NAMALWA (cell line): ENCODE measurements around the gene LDAH.

Source experiments
- DNase-seq: peaks from one replicate; pipeline ENCODE4 v3.0.0-alpha.2; 2015; ENCODE audit warnings: low spot score

The LDAH gene

GRCh38 chr2:20781656-20782265 lies 41.1 kb downstream of the LDAH start:
- peak; percentile 59 for DNase-seq

- DNase-seq = no peak
Observed at GRCh38 chr2:20771299-20771698, 51.6 kb downstream of the LDAH start.

- no peak for DNase-seq
Observed at GRCh38 chr2:20766798-20767644, 55.9 kb downstream of the LDAH start.

GRCh38 chr2:20766213-20766612 lies 56.7 kb downstream of the LDAH start:
- no peak for DNase-seq

GRCh38 chr2:20762945-20763683 lies 59.8 kb downstream of the LDAH start:
- DNase-seq = peak; percentile 30

- no peak for DNase-seq
Observed at GRCh38 chr2:20759487-20759886, 63.4 kb downstream of the LDAH start.

- no peak for DNase-seq
Observed at GRCh38 chr2:20758997-20759396, 63.9 kb downstream of the LDAH start.

- no peak for DNase-seq
Observed at GRCh38 chr2:20757405-20758090, 65.4 kb downstream of the LDAH start.

- peak; percentile 6 for DNase-seq
Observed at GRCh38 chr2:20755132-20755800, 67.6 kb downstream of the LDAH start.

GRCh38 chr2:20752293-20752692 lies 70.6 kb downstream of the LDAH start:
- DNase-seq = no peak

- DNase-seq = no peak
Observed at GRCh38 chr2:20747317-20747716, 75.6 kb downstream of the LDAH start.

GRCh38 chr2:20745924-20746555 lies 76.9 kb downstream of the LDAH start:
- no peak for DNase-seq

GRCh38 chr2:20744366-20745335 lies 78.2 kb downstream of the LDAH start:
- DNase-seq = no peak

GRCh38 chr2:20738772-20739171 lies 84.1 kb downstream of the LDAH start:
- DNase-seq = no peak

GRCh38 chr2:20737505-20737904 lies 85.4 kb downstream of the LDAH start:
- peak; percentile 24 for DNase-seq

GRCh38 chr2:20728114-20728758 lies 94.7 kb downstream of the LDAH start:
- no peak for DNase-seq

- no peak for DNase-seq
Observed at GRCh38 chr2:20726913-20727312, 96.0 kb downstream of the LDAH start.

GRCh38 chr2:20725782-20726181 lies 97.1 kb downstream of the LDAH start:
- no peak for DNase-seq

- no peak for DNase-seq
Observed at GRCh38 chr2:20724500-20725053, 98.3 kb downstream of the LDAH start.
